NT2/D1 (cell line): ENCODE results near the gene LIN7A.
"Not testable (repeated sequence)": the region's sequence is repeated elsewhere in the genome, so short reads cannot be mapped to it uniquely, and the experiment has no call there.

ENCODE experiments used
- DNase-seq: peaks from one replicate; pipeline ENCODE4 v3.0.0-alpha.2; 2011; ENCODE audit warnings: low read depth, low spot score
- H3K27me3 ChIP-seq: 2 replicates; pipeline ENCODE4 v1.6.0; 2011; ENCODE audit warnings: mild to moderate bottlenecking; ENCODE audit not compliant: insufficient read length, insufficient read depth
- H3K36me3 ChIP-seq: 2 replicates; pipeline ENCODE4 v1.6.1; 2011; ENCODE audit warnings: mild to moderate bottlenecking, low read length, mixed read lengths; ENCODE audit not compliant: insufficient read depth, insufficient read length
- H3K4me1 ChIP-seq: 2 replicates; pipeline ENCODE4 v1.5.1; 2011; ENCODE audit not compliant: insufficient read depth, insufficient read length
- H3K4me3 ChIP-seq: 2 replicates; pipeline ENCODE4 v1.5.1; 2011; ENCODE audit warnings: low read depth; ENCODE audit not compliant: insufficient read length
- H3K9ac ChIP-seq: 2 replicates; pipeline ENCODE4 v1.6.0; 2011; ENCODE audit warnings: low read depth; ENCODE audit not compliant: insufficient read length
- H3K9me3 ChIP-seq: 2 replicates; pipeline ENCODE4 v1.5.1; 2011; ENCODE audit warnings: mild to moderate bottlenecking, low read length; ENCODE audit not compliant: insufficient read depth
- SUZ12 ChIP-seq: IDR thresholded peaks from 2 replicates; pipeline ENCODE4 v1.6.1; 2011; ENCODE audit not compliant: insufficient read length, insufficient read depth; ENCODE audit errors: extremely low read depth
- YY1 ChIP-seq: IDR thresholded peaks from 2 replicates; pipeline ENCODE4 v1.6.1; 2011; ENCODE audit not compliant: insufficient read length, insufficient read depth
- ZNF274 ChIP-seq: IDR thresholded peaks from 2 replicates; pipeline ENCODE4 v1.6.1; 2011; ENCODE audit warnings: mild to moderate bottlenecking, low read depth, low read length

The LIN7A gene

DNA sequence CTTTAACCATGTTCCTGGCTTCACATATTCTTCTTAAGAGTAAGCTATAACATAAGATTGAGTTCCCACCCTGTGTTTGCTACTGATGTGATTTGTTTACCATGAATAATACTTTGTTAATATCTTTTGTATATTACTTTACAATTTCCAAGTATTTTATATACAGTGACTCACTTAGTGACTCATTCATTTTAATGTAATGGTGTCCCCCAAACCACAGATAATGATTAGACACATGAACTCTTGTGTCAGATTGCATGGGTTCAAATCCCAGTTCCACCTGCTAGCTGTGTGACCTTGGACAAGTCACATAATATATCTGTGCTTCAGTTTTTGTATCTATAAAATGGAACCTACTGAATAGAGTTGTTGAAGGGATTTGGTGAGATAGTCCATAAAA lies 144.9 kb downstream of the LIN7A start:
- no peak for TF ChIP-seq SUZ12
- no peak for TF ChIP-seq ZNF274
- TF ChIP-seq YY1 = no peak
- DNase-seq = no peak

DNA sequence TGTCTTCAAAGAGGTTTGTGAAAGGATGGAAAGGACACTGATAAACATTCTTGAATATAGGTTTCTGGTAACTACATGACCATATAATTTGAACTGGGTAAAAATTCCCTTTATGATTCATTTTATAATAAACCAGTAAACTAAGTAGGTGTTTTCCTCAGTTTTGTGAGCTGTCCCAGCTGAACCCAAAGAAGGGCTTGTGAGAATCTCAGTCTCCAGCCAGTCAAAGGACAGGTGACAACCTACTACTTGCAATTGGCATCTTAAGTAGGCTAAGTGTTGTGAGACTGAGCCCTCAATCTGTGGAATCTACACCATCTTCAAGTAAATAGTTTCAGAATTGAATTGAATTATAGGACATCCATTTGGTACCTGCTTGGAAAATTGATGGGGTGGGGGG lies 145.9 kb downstream of the LIN7A start:
- Histone ChIP-seq H3K4me3 (no peak overlapping the region), H3K9ac (no peak overlapping the region), H3K9me3 (no peaks in the 10 kb centered on the region), H3K27me3 (no peaks in the 10 kb centered on the region), H3K4me1 (no peaks in the 10 kb centered on the region), H3K36me3 (no peaks in the 10 kb centered on the region)
- TF ChIP-seq ZNF274 (no peak), SUZ12 (no peak), YY1 (no peak)
- DNase-seq = no peak

More for the DNA sequence above, 144.9 kb downstream of the LIN7A start:
- Histone ChIP-seq H3K36me3 (no peaks in the 10 kb centered on the region), H3K4me3 (no peak overlapping the region), H3K9ac (no peak overlapping the region), H3K27me3 (no peaks in the 10 kb centered on the region), H3K9me3 (no peaks in the 10 kb centered on the region), H3K4me1 (no peaks in the 10 kb centered on the region)

- H3K4me1 ChIP-seq, H3K9me3 ChIP-seq, H3K36me3 ChIP-seq, H3K27me3 ChIP-seq, DNase-seq, H3K4me3 ChIP-seq, H3K9ac ChIP-seq: not testable (repeated sequence)
Measured at GRCh38 chr12:80788407-80788806, 149.3 kb downstream of the LIN7A start.

DNA sequence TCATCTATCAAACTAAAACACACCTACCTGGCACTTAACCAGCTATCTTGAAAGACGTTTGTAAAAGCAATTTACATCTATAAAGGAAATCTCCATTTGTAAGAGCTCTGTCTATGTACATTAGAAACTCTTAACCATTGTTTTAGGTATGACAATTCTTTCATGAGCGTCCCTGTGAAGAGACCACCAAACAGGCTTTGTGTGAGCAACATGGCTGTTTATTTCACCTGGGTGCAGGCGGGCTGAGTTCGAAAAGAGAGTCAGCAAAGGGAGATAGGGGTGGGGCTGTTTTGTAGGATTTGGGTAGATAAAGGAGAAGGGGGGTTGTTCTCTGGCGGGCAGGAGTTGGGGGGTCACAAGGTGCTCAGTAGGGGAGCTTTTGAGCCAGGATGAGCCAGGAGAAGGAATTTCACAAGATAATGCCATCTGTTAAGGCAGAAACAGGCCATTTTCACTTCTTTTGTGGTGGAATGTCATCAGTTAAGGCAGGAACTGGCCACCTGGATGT lies 154.7 kb downstream of the LIN7A start:
- not testable (repeated sequence) for H3K4me3 ChIP-seq, DNase-seq, H3K4me1 ChIP-seq, H3K27me3 ChIP-seq, H3K36me3 ChIP-seq, H3K9ac ChIP-seq
- peaks cover 21% of the 10 kb centered on the region for H3K9me3 ChIP-seq

GRCh38 chr12:80781313-80781712 lies 156.4 kb downstream of the LIN7A start:
- no peak for DNase-seq
- H3K36me3 ChIP-seq = no peaks in the 10 kb centered on the region
- peaks cover 30% of the 10 kb centered on the region for H3K9me3 ChIP-seq
- TF ChIP-seq SUZ12 (no peak), ZNF274 (no peak), YY1 (no peak)
- H3K9ac ChIP-seq = no peak overlapping the region
- no peaks in the 10 kb centered on the region for H3K27me3 ChIP-seq
- no peaks in the 10 kb centered on the region for H3K4me1 ChIP-seq
- H3K4me3 ChIP-seq = no peak overlapping the region

DNA sequence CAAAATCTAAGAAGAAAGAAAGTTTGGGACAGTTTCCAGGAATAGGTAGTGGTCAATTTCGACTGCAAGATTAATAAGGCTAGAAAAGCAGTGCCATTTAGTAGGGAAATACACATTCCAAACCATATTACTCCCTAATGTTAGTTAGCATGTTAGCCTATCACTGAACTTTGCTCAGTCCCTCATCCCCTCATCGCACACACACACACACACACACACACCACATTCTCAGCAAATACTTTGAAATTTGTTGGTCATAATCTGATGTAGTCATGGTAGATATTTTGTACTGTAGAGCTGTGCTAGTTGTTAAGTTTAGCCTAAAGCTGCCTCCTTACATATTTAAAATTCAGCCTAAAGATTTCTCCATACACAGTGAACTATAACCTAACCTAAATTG lies 157.0 kb downstream of the LIN7A start:
- H3K36me3 ChIP-seq = no peaks in the 10 kb centered on the region
- DNase-seq = no peak
- H3K9me3 ChIP-seq = peaks cover 30% of the 10 kb centered on the region
- no peak overlapping the region for H3K9ac ChIP-seq
- no peaks in the 10 kb centered on the region for H3K4me1 ChIP-seq
- TF ChIP-seq SUZ12 (no peak), ZNF274 (no peak), YY1 (no peak)
- H3K27me3 ChIP-seq = no peaks in the 10 kb centered on the region
- no peak overlapping the region for H3K4me3 ChIP-seq

- Histone ChIP-seq H3K4me3 (no peak overlapping the region), H3K36me3 (no peaks in the 10 kb centered on the region), H3K9ac (no peak overlapping the region), H3K4me1 (no peaks in the 10 kb centered on the region), H3K27me3 (no peaks in the 10 kb centered on the region), H3K9me3 (peaks cover 30% of the 10 kb centered on the region)
- no peak for TF ChIP-seq SUZ12
- TF ChIP-seq ZNF274 = no peak
- TF ChIP-seq YY1 = no peak
- DNase-seq = no peak
Measured at GRCh38 chr12:80778005-80778541, 159.7 kb downstream of the LIN7A start.

- no peak for DNase-seq
- Histone ChIP-seq H3K27me3 (no peaks in the 10 kb centered on the region), H3K4me3 (no peak overlapping the region), H3K36me3 (no peaks in the 10 kb centered on the region), H3K9me3 (peaks cover 26% of the 10 kb centered on the region), H3K4me1 (no peaks in the 10 kb centered on the region), H3K9ac (no peak overlapping the region)
- no peak for TF ChIP-seq YY1
- no peak for TF ChIP-seq ZNF274
- no peak for TF ChIP-seq SUZ12
Measured at GRCh38 chr12:80777587-80777986, 160.1 kb downstream of the LIN7A start.
